ENCODE results near the gene GADD45B. TPM values are rescaled to one million over a fixed set of nuclear protein-coding genes. Genes with fewer than 3 reads are reported as not detected.

GADD45B gene
- total and polyA plus RNA-seq, 2 of the 4 experiments (the other 2 are of a cell fraction) = 30.1 to 106 TPM

DNA sequence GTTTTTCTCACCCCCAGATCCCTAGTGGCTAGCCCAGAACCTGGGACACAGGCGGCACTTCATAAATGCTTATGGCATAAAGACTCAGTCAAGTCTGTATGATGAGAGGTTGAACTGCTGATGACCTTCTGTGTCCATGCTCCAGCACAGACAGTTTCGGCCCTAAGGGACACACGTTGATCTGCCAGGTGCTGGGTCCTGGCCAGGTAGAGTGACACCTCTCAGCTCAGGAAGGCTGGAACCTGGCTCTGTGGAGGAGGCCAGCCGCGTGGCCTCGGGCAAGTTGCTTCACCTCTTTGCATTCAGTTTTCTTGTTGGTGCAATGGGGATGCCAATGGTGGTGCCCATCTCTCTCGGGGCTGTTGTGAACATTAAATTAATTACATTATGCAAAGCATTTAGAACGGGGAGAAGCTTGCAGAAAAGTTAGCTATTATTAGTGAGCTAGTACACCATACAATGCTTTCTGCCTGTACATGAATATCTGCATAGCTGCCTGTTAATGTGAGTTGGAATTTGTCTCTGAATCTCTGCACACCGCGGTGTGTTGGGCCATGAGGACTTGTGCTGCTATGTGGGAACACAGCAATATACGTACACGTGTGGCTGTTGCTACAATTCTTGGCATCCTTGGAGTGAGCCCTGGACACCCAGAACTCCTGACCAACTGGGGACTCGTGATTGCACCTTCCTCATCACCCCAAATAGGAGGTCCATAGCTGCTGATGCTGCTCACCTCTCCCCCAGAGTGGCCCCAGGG lies 8.4 kb downstream of the GADD45B start:
- 89% methylated on average over 3 of the region's 13 CpGs; no CpG with 5 or more reads in 1 of the 2 experiments for WGBS, 2 experiments (ENCODE audit: extremely low coverage in 2 of 2, insufficient read length in 1 of 2)
- dilution Hi-C loops (cut with HindIII; ENCODE audit: low sequenced_read_pairs, unreplicated experiment) = no loop called here

More for the DNA sequence above, 8.4 kb downstream of the GADD45B start:
- H2AK5ac ChIP-seq (ENCODE audit: low read depth, low read length) = no peak overlapping the region
- no peak for ATAC-seq (ENCODE audit: low read depth)
- DNase-seq = no peak
- peaks cover 0 to 4% of the 10 kb centered on the region in 2 experiments; a peak in 1 of 4 replicates for H3K79me1 ChIP-seq (ENCODE audit: low read depth in 1 of 2, low read length in 2 of 2)
- H4K91ac ChIP-seq (ENCODE audit: insufficient read depth, low read depth, low read length) = no peak overlapping the region
- ChIA-PET CTCF (no interaction called here), POLR2A (ENCODE audit: unreplicated experiment) (no interaction called here)
- no peak overlapping the region for H3K4ac ChIP-seq (ENCODE audit: low read depth, low read length)
- H3K9me1 ChIP-seq (ENCODE audit: insufficient read depth, low read length) = no peaks in the 10 kb centered on the region
- H2AK9ac ChIP-seq (replicated peaks; ENCODE audit: low read depth, low read length, poor library complexity) = no peak overlapping the region
- intact Hi-C loops (cut with micrococcal nuclease) = no loop called here
- H3K9me3 ChIP-seq (ENCODE audit: control insufficient read depth, insufficient read depth, low read length) = peaks cover 17% of the 10 kb centered on the region
- no peak overlapping the region for H3K23ac ChIP-seq (ENCODE audit: low read depth, low read length)
- no peak overlapping the region for H4K8ac ChIP-seq (ENCODE audit: low read depth in 2 of 2, low read length in 2 of 2)
- H3K27me3 ChIP-seq (ENCODE audit: control insufficient read depth, insufficient read depth, low read length) = no peaks in the 10 kb centered on the region
- no peak overlapping the region for H3K14ac ChIP-seq (replicated peaks; ENCODE audit: low read depth, low read length)
- no peak overlapping the region for H2BK20ac ChIP-seq (ENCODE audit: low read depth, low read length)
- no peaks in the 10 kb centered on the region for H4K20me1 ChIP-seq (ENCODE audit: insufficient read depth, low read length)
- H3K4me1 ChIP-seq (ENCODE audit: control insufficient read depth, insufficient read depth, low read length) = peaks cover 4% of the 10 kb centered on the region
- no peaks in the 10 kb centered on the region for H3K36me3 ChIP-seq (ENCODE audit: control insufficient read depth, insufficient read depth, low read length)
- no peak overlapping the region for H3K4me3 ChIP-seq (ENCODE audit: insufficient read depth, low read depth, low read length)
- no peak overlapping the region for H3K9ac ChIP-seq (ENCODE audit: low read depth, low read length)
- H2BK5ac ChIP-seq (ENCODE audit: low read depth, low read length, poor library complexity, severe bottlenecking) = no peak overlapping the region
- in situ Hi-C loops (cut with MboI; ENCODE audit: low sequenced_read_pairs) = no loop called here
- H2BK15ac ChIP-seq (ENCODE audit: low read depth, low read length) = no peak overlapping the region
- no peak overlapping the region for H3K18ac ChIP-seq (ENCODE audit: low read depth, low read length)
- TF ChIP-seq RAD21 (IDR thresholded peaks at IDR 0.05; ENCODE audit: low read length) (no peak), BHLHE40 (IDR thresholded peaks at IDR 0.05; ENCODE audit: low read depth, low read length) (no peak), CEBPB (IDR thresholded peaks at IDR 0.05; ENCODE audit: low read depth, low read length) (no peak), NFE2L2 (IDR thresholded peaks at IDR 0.05; ENCODE audit: low read depth, low read length) (no peak), MAZ (IDR thresholded peaks at IDR 0.05; ENCODE audit: borderline replicate concordance, low read depth, low read length) (no peak)
- H3K27ac ChIP-seq (ENCODE audit: insufficient read depth, low read length) = no peak overlapping the region
- no peak overlapping the region for H4K5ac ChIP-seq (ENCODE audit: low read depth, low read length)
- no peak overlapping the region for H2AFZ ChIP-seq (replicated peaks; ENCODE audit: low read length, poor library complexity)
- no peak overlapping the region for H3K56ac ChIP-seq (ENCODE audit: extremely low read depth, insufficient read depth, low read length)
- H3K4me2 ChIP-seq (ENCODE audit: low read depth, low read length) = no peak overlapping the region
- no peak overlapping the region for H2BK120ac ChIP-seq (ENCODE audit: low read depth, low read length)
- no TSS peak for BruUV-seq (replicated peaks)

Measured in IMR-90 (cell line).